ENCODE results near the gene NR3C2.

The NR3C2 gene

GRCh38 chr4:148292686-148293085 is 149.5 kb downstream of the NR3C2 start:
- H3K4me3 ChIP-seq (ENCODE audit: low read length): no peak overlapping the region
- H3K27me3 ChIP-seq (ENCODE audit: control insufficient read depth, insufficient read depth, low read length): no peaks in the 10 kb centered on the region
- H3K4me1 ChIP-seq (ENCODE audit: control insufficient read depth, insufficient read depth, low read length): no peaks in the 10 kb centered on the region
- H3K27ac ChIP-seq (ENCODE audit: low read length): no peak overlapping the region
- no peak for DNase-seq (ENCODE audit: low read depth, low spot score)
- H3K9me3 ChIP-seq (ENCODE audit: control insufficient read depth, insufficient read depth, low read length): no peaks in the 10 kb centered on the region
- no CpG with 5 or more reads among the region's 1 CpG for WGBS (ENCODE audit: insufficient coverage, insufficient read length)
- H3K36me3 ChIP-seq (ENCODE audit: control insufficient read depth, insufficient read depth, low read length): no peaks in the 10 kb centered on the region

- H3K36me3 ChIP-seq (ENCODE audit: control insufficient read depth, insufficient read depth, low read length): no peaks in the 10 kb centered on the region
- WGBS (ENCODE audit: insufficient coverage, insufficient read length): no CpG with 5 or more reads among the region's 4 CpGs
- no peak overlapping the region for H3K4me3 ChIP-seq (ENCODE audit: low read length)
- no peaks in the 10 kb centered on the region for H3K27me3 ChIP-seq (ENCODE audit: control insufficient read depth, insufficient read depth, low read length)
- no peaks in the 10 kb centered on the region for H3K4me1 ChIP-seq (ENCODE audit: control insufficient read depth, insufficient read depth, low read length)
- no peaks in the 10 kb centered on the region for H3K9me3 ChIP-seq (ENCODE audit: control insufficient read depth, insufficient read depth, low read length)
- H3K27ac ChIP-seq (ENCODE audit: low read length): no peak overlapping the region
- no peak for DNase-seq (ENCODE audit: low read depth, low spot score)
Observed at GRCh38 chr4:148289740-148290139, 152.5 kb downstream of the NR3C2 start.

GRCh38 chr4:148288448-148288847 is 153.8 kb downstream of the NR3C2 start:
- H3K27ac ChIP-seq (ENCODE audit: low read length): no peak overlapping the region
- DNase-seq (ENCODE audit: low read depth, low spot score): no peak
- H3K9me3 ChIP-seq (ENCODE audit: control insufficient read depth, insufficient read depth, low read length): no peaks in the 10 kb centered on the region
- H3K4me1 ChIP-seq (ENCODE audit: control insufficient read depth, insufficient read depth, low read length): no peaks in the 10 kb centered on the region
- H3K36me3 ChIP-seq (ENCODE audit: control insufficient read depth, insufficient read depth, low read length): no peaks in the 10 kb centered on the region
- H3K4me3 ChIP-seq (ENCODE audit: low read length): no peak overlapping the region
- no CpG with 5 or more reads among the region's 3 CpGs for WGBS (ENCODE audit: insufficient coverage, insufficient read length)
- no peaks in the 10 kb centered on the region for H3K27me3 ChIP-seq (ENCODE audit: control insufficient read depth, insufficient read depth, low read length)

GRCh38 chr4:148287111-148287510 is 155.1 kb downstream of the NR3C2 start:
- H3K27me3 ChIP-seq (ENCODE audit: control insufficient read depth, insufficient read depth, low read length): no peaks in the 10 kb centered on the region
- no CpG with 5 or more reads among the region's 1 CpG for WGBS (ENCODE audit: insufficient coverage, insufficient read length)
- H3K9me3 ChIP-seq (ENCODE audit: control insufficient read depth, insufficient read depth, low read length): no peaks in the 10 kb centered on the region
- no peaks in the 10 kb centered on the region for H3K36me3 ChIP-seq (ENCODE audit: control insufficient read depth, insufficient read depth, low read length)
- no peak overlapping the region for H3K4me3 ChIP-seq (ENCODE audit: low read length)
- DNase-seq (ENCODE audit: low read depth, low spot score): no peak
- H3K4me1 ChIP-seq (ENCODE audit: control insufficient read depth, insufficient read depth, low read length): no peaks in the 10 kb centered on the region
- no peak overlapping the region for H3K27ac ChIP-seq (ENCODE audit: low read length)

GRCh38 chr4:148286012-148286411 is 156.2 kb downstream of the NR3C2 start:
- Histone ChIP-seq H3K4me3 (ENCODE audit: low read length) (no peak overlapping the region), H3K27ac (ENCODE audit: low read length) (no peak overlapping the region), H3K4me1 (ENCODE audit: control insufficient read depth, insufficient read depth, low read length) (no peaks in the 10 kb centered on the region), H3K36me3 (ENCODE audit: control insufficient read depth, insufficient read depth, low read length) (no peaks in the 10 kb centered on the region), H3K27me3 (ENCODE audit: control insufficient read depth, insufficient read depth, low read length) (no peaks in the 10 kb centered on the region), H3K9me3 (ENCODE audit: control insufficient read depth, insufficient read depth, low read length) (no peaks in the 10 kb centered on the region)
- no peak for DNase-seq (ENCODE audit: low read depth, low spot score)

- no CpG with 5 or more reads among the region's 4 CpGs for WGBS (ENCODE audit: insufficient coverage, insufficient read length)
- H3K4me1 ChIP-seq (ENCODE audit: control insufficient read depth, insufficient read depth, low read length): no peaks in the 10 kb centered on the region
- H3K9me3 ChIP-seq (ENCODE audit: control insufficient read depth, insufficient read depth, low read length): no peaks in the 10 kb centered on the region
- DNase-seq (ENCODE audit: low read depth, low spot score): no peak
- no peak overlapping the region for H3K27ac ChIP-seq (ENCODE audit: low read length)
- no peak overlapping the region for H3K4me3 ChIP-seq (ENCODE audit: low read length)
- no peaks in the 10 kb centered on the region for H3K36me3 ChIP-seq (ENCODE audit: control insufficient read depth, insufficient read depth, low read length)
- H3K27me3 ChIP-seq (ENCODE audit: control insufficient read depth, insufficient read depth, low read length): no peaks in the 10 kb centered on the region
Observed at GRCh38 chr4:148283665-148284064, 158.5 kb downstream of the NR3C2 start.

- Histone ChIP-seq H3K4me3 (ENCODE audit: low read length) (no peak overlapping the region), H3K36me3 (ENCODE audit: control insufficient read depth, insufficient read depth, low read length) (no peaks in the 10 kb centered on the region), H3K9me3 (ENCODE audit: control insufficient read depth, insufficient read depth, low read length) (no peaks in the 10 kb centered on the region), H3K27ac (ENCODE audit: low read length) (no peak overlapping the region), H3K4me1 (ENCODE audit: control insufficient read depth, insufficient read depth, low read length) (no peaks in the 10 kb centered on the region), H3K27me3 (ENCODE audit: control insufficient read depth, insufficient read depth, low read length) (no peaks in the 10 kb centered on the region)
- no CpG with 5 or more reads among the region's 9 CpGs for WGBS (ENCODE audit: insufficient coverage, insufficient read length)
- DNase-seq (ENCODE audit: low read depth, low spot score): no peak
Observed at GRCh38 chr4:148278310-148278709, 163.9 kb downstream of the NR3C2 start.

GRCh38 chr4:148275266-148275665 is 166.9 kb downstream of the NR3C2 start:
- no peaks in the 10 kb centered on the region; the same call in 1 of the 2 replicates for H3K4me1 ChIP-seq (ENCODE audit: control insufficient read depth, insufficient read depth, low read length)
- H3K9me3 ChIP-seq (ENCODE audit: control insufficient read depth, insufficient read depth, low read length): no peaks in the 10 kb centered on the region
- WGBS (ENCODE audit: insufficient coverage, insufficient read length): no CpG with 5 or more reads among the region's 4 CpGs
- no peaks in the 10 kb centered on the region for H3K36me3 ChIP-seq (ENCODE audit: control insufficient read depth, insufficient read depth, low read length)
- no peak overlapping the region for H3K27ac ChIP-seq (ENCODE audit: low read length)
- no peaks in the 10 kb centered on the region for H3K27me3 ChIP-seq (ENCODE audit: control insufficient read depth, insufficient read depth, low read length)
- DNase-seq (ENCODE audit: low read depth, low spot score): no peak
- no peak overlapping the region for H3K4me3 ChIP-seq (ENCODE audit: low read length)

GRCh38 chr4:148273501-148273986 is 168.7 kb downstream of the NR3C2 start:
- Histone ChIP-seq H3K4me3 (ENCODE audit: low read length) (no peak overlapping the region), H3K27me3 (ENCODE audit: control insufficient read depth, insufficient read depth, low read length) (no peaks in the 10 kb centered on the region), H3K4me1 (ENCODE audit: control insufficient read depth, insufficient read depth, low read length) (no peaks in the 10 kb centered on the region; the same call in 1 of the 2 replicates), H3K27ac (ENCODE audit: low read length) (no peak overlapping the region), H3K36me3 (ENCODE audit: control insufficient read depth, insufficient read depth, low read length) (no peaks in the 10 kb centered on the region), H3K9me3 (ENCODE audit: control insufficient read depth, insufficient read depth, low read length) (no peaks in the 10 kb centered on the region)
- no peak for DNase-seq (ENCODE audit: low read depth, low spot score)
- WGBS (ENCODE audit: insufficient coverage, insufficient read length): no CpG with 5 or more reads among the region's 3 CpGs

- H3K4me1 ChIP-seq (ENCODE audit: control insufficient read depth, insufficient read depth, low read length): no peaks in the 10 kb centered on the region; the same call in 1 of the 2 replicates
- H3K4me3 ChIP-seq (ENCODE audit: low read length): no peak overlapping the region
- no CpG with 5 or more reads among the region's 3 CpGs for WGBS (ENCODE audit: insufficient coverage, insufficient read length)
- no peak overlapping the region for H3K27ac ChIP-seq (ENCODE audit: low read length)
- H3K36me3 ChIP-seq (ENCODE audit: control insufficient read depth, insufficient read depth, low read length): no peaks in the 10 kb centered on the region
- no peaks in the 10 kb centered on the region for H3K9me3 ChIP-seq (ENCODE audit: control insufficient read depth, insufficient read depth, low read length)
- H3K27me3 ChIP-seq (ENCODE audit: control insufficient read depth, insufficient read depth, low read length): no peaks in the 10 kb centered on the region
- DNase-seq (ENCODE audit: low read depth, low spot score): no peak
Observed at GRCh38 chr4:148271166-148271565, 171.0 kb downstream of the NR3C2 start.

- H3K4me3 ChIP-seq (ENCODE audit: low read length): no peak overlapping the region
- H3K4me1 ChIP-seq (ENCODE audit: control insufficient read depth, insufficient read depth, low read length): no peaks in the 10 kb centered on the region; the same call in 1 of the 2 replicates
- H3K9me3 ChIP-seq (ENCODE audit: control insufficient read depth, insufficient read depth, low read length): no peaks in the 10 kb centered on the region
- no peaks in the 10 kb centered on the region for H3K36me3 ChIP-seq (ENCODE audit: control insufficient read depth, insufficient read depth, low read length)
- DNase-seq (ENCODE audit: low read depth, low spot score): no peak
- H3K27me3 ChIP-seq (ENCODE audit: control insufficient read depth, insufficient read depth, low read length): no peaks in the 10 kb centered on the region
- no peak overlapping the region for H3K27ac ChIP-seq (ENCODE audit: low read length)
- no CpG with 5 or more reads among the region's 1 CpG for WGBS (ENCODE audit: insufficient coverage, insufficient read length)
Observed at GRCh38 chr4:148270630-148271029, 171.6 kb downstream of the NR3C2 start.
